GM21717 (cell line): Measurements from ENCODE around the gene PLRG1.

ENCODE experiments used
- ATAC-seq: cut with Tn5 transposase; IDR thresholded peaks from one replicate; pipeline ENCODE4 v1.9.1; 2021; ENCODE audit warnings: mild to moderate bottlenecking, moderate library complexity; ENCODE audit not compliant: unreplicated experiment

Gene PLRG1

GRCh38 chr4:154521607-154522006 is 28.6 kb downstream of the PLRG1 start:
- no peak for ATAC-seq

- ATAC-seq: no peak
These were observed 31.0 kb downstream of the PLRG1 start for GRCh38 chr4:154519214-154519613.

GRCh38 chr4:154517591-154517990 is 32.6 kb downstream of the PLRG1 start:
- ATAC-seq: no peak

GRCh38 chr4:154516318-154517029 is 33.7 kb downstream of the PLRG1 start:
- ATAC-seq: no peak

- ATAC-seq: no peak
These were observed 38.2 kb downstream of the PLRG1 start for GRCh38 chr4:154511981-154512380.

GRCh38 chr4:154511548-154511947 is 38.7 kb downstream of the PLRG1 start:
- no peak for ATAC-seq

- no peak for ATAC-seq
These were observed 43.0 kb downstream of the PLRG1 start for GRCh38 chr4:154507156-154507555.

GRCh38 chr4:154506253-154506652 is 43.9 kb downstream of the PLRG1 start:
- ATAC-seq: no peak

GRCh38 chr4:154503598-154503997 is 46.6 kb downstream of the PLRG1 start:
- no peak for ATAC-seq

- ATAC-seq: no peak
These were observed 48.1 kb downstream of the PLRG1 start for GRCh38 chr4:154502111-154502510.

GRCh38 chr4:154497889-154498288 is 52.3 kb downstream of the PLRG1 start:
- no peak for ATAC-seq

- ATAC-seq: no peak
These were observed 54.3 kb downstream of the PLRG1 start for GRCh38 chr4:154495867-154496266.

GRCh38 chr4:154492288-154492687 is 57.9 kb downstream of the PLRG1 start:
- no peak for ATAC-seq

GRCh38 chr4:154491341-154492271 is 58.6 kb downstream of the PLRG1 start, which contains the start of gene DCHS2:
TSS of gene DCHS2 (minus strand) at chr4:154491799. CDS start at chr4:154491355, 444 bp downstream.
- ATAC-seq: peak; percentile 77

- ATAC-seq: peak; percentile 60
These were observed 59.4 kb downstream of the PLRG1 start for GRCh38 chr4:154490583-154491340.

GRCh38 chr4:154490234-154490582 is 60.0 kb downstream of the PLRG1 start:
- ATAC-seq: no peak

- no peak for ATAC-seq
These were observed 60.5 kb downstream of the PLRG1 start for GRCh38 chr4:154489558-154490233.

GRCh38 chr4:154487145-154487544 is 63.1 kb downstream of the PLRG1 start:
- ATAC-seq: no peak

GRCh38 chr4:154485127-154485773 is 65.0 kb downstream of the PLRG1 start:
- peak; percentile 96 for ATAC-seq
